ENCODE results near the gene ARHGAP35.

The ARHGAP35 gene

DNA sequence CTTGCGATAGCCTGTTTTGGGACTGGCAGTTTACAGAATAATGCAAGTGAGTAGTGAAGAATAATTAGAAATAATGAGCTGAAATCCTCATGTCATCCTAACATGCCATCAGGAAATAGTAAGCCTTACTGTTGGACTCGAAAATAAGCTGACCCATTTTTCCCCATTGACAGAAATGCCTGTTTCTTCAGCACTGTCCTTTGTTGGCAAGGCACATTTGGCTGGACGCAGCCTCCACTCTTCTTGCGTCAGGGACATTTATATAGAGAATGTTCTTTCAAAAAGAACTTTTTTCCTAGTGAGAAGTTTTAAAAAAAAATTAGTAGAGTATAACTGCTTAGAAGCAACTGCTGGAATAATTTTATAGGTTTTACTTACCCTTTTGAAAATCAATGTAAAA, 47.1 kb downstream of the ARHGAP35 start:
- no peak for DNase-seq

DNA sequence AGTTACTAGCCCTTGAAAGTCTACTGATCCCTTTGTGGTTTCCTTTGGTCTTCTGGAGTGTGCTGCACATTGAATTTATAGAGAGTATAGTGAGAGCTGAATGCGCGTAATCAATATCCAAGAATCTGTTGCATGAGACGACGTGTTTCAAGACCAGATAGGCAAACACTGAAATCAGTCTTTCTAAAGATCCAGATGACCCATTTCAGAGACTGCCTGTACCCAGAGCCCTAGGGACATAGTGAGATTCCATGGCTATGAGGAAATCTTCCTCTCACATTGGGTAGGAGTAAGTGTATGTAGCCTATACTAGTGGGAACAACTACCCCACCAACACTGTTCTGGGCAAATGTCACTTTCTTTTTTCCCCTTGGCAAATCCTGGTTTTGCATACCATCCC, 48.6 kb downstream of the ARHGAP35 start:
- no peak for DNase-seq
